ENCODE results near the gene SPRED2. TPM values are rescaled to one million over a fixed set of nuclear protein-coding genes. Genes with fewer than 3 reads are reported as not detected.

The SPRED2 gene
- total and polyA plus RNA-seq, 2 of the 8 experiments (the other 6 are each of a cell fraction or from before 2014, with no cell fraction given) = 15.3 to 22.5 TPM

DNA sequence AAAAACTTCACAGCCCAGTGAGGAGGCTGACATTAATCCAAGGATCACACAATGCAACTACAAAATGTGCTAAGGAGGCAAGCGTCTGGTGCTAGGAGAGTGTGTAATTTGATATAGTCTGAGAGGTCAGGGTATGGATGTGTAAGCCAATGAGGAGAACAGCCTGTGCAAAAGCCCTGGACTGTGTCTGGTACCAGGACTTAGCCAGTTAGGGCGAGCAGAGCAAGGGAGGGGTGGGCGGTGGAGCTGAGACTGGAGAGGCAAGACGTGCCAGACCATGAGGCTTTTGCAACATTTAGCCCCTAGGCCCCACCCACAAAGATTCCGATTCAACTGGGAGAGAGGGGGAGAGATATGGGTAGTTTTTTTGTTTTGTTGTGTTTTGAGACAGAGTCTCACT lies 33.5 kb upstream of the SPRED2 start:
- no peak overlapping the region for H3K18ac ChIP-seq (ENCODE audit: extremely low read depth, low read length)
- FAIRE-seq (no peak), DNase-seq (ENCODE audit: low read depth in 1 of 2, low spot score in 2 of 2) (no peak)
- no peak overlapping the region for H2BK12ac ChIP-seq (ENCODE audit: low read depth, low read length)
- no peaks in the 10 kb centered on the region for H3K79me2 ChIP-seq (ENCODE audit: control insufficient read depth in 1 of 2, insufficient read depth in 2 of 2, low read length in 2 of 2)
- H3K23me2 ChIP-seq (ENCODE audit: low read depth, low read length) = no peaks in the 10 kb centered on the region
- H3K27me3 ChIP-seq (replicated peaks in 1 of 4; ENCODE audit: control insufficient read depth in 3 of 4, extremely low read depth in 1 of 4, insufficient read depth in 3 of 4, low read length in 3 of 4) = no peaks in the 10 kb centered on the region
- H3K36me3 ChIP-seq (ENCODE audit: control insufficient read depth in 2 of 4, insufficient read depth in 4 of 4, low read length in 3 of 4) = no peaks in the 10 kb centered on the region
- no peak overlapping the region for H3K14ac ChIP-seq (ENCODE audit: insufficient read length)
- no peak overlapping the region for H3K4ac ChIP-seq (replicated peaks; ENCODE audit: insufficient read length, low read depth, low read length)
- H2BK5ac ChIP-seq (ENCODE audit: low read depth, low read length) = no peak overlapping the region
- H3K56ac ChIP-seq (replicated peaks; ENCODE audit: insufficient read length, low read depth, low read length) = no peak overlapping the region
- CTCF ChIA-PET (ENCODE audit: partially characterized antibody) = no interaction called here
- no peak overlapping the region for H4K91ac ChIP-seq (replicated peaks; ENCODE audit: insufficient read length, low read length)
- no peak overlapping the region for H3K27ac ChIP-seq (ENCODE audit: low read depth, low read length)
- no peak overlapping the region for H3K4me3 ChIP-seq (ENCODE audit: extremely low read depth in 1 of 4, insufficient read depth in 2 of 4, low read depth in 3 of 4, low read length in 4 of 4)
- no peak overlapping the region for H2BK20ac ChIP-seq (ENCODE audit: low read length)
- H3K23ac ChIP-seq (ENCODE audit: insufficient read length) = no peak overlapping the region
- no peak overlapping the region for H3K9ac ChIP-seq (replicated peaks in 1 of 4; ENCODE audit: extremely low read depth in 1 of 4, low read depth in 3 of 4, low read length in 3 of 4)
- no peak overlapping the region for H2AK5ac ChIP-seq (ENCODE audit: low read depth, low read length)
- H3K9me3 ChIP-seq (ENCODE audit: insufficient read depth in 2 of 2, low read depth in 1 of 2, low read length in 1 of 2) = no peaks in the 10 kb centered on the region
- H2AFZ ChIP-seq (ENCODE audit: low read length) = no peak overlapping the region; the same call in 1 of the 2 replicates
- no peaks in the 10 kb centered on the region for H3K79me1 ChIP-seq (ENCODE audit: low read depth, low read length)
- H3K4me2 ChIP-seq (ENCODE audit: insufficient read depth in 1 of 2, low read depth in 2 of 2, low read length in 2 of 2) = no peak overlapping the region
- H2BK120ac ChIP-seq (replicated peaks; ENCODE audit: low read depth, low read length) = no peak overlapping the region
- no peak overlapping the region for H4K8ac ChIP-seq (ENCODE audit: extremely low read depth, insufficient read depth, low read length)
- no peak overlapping the region for H2BK15ac ChIP-seq (ENCODE audit: low read length)
- no peaks in the 10 kb centered on the region for H3K4me1 ChIP-seq (replicated peaks in 1 of 4; ENCODE audit: control insufficient read depth in 3 of 4, insufficient read depth in 4 of 4, low read length in 3 of 4)
- POLR2A ChIA-PET (ENCODE audit: partially characterized antibody) = no interaction called here
- WGBS, 2 experiments (ENCODE audit: extremely low coverage in 1 of 2, insufficient coverage in 1 of 2, insufficient read length in 1 of 2, insufficient replicate concordance in 2 of 2, low coverage in 1 of 2, low lambda C conversion rate in 2 of 2, missing lambda C conversion rate in 1 of 2) = 74% methylated on average over 5 of the region's 5 CpGs; no CpG with 5 or more reads in 1 of the 2 experiments
- no peak overlapping the region for H4K5ac ChIP-seq (ENCODE audit: insufficient read length, low read depth, low read length)
- H4K20me1 ChIP-seq (replicated peaks in 1 of 2; ENCODE audit: control insufficient read depth in 1 of 2, insufficient read depth in 2 of 2, low read length in 2 of 2) = no peaks in the 10 kb centered on the region
- TF ChIP-seq PHF8 (conservative IDR thresholded peaks at IDR 0.05; ENCODE audit: low read depth, low read length) (no peak), POLR2AphosphoS5 (IDR thresholded peaks at IDR 0.05; ENCODE audit: low read depth, low read length) (no peak), TBP (IDR thresholded peaks at IDR 0.05; ENCODE audit: low read depth, low read length) (no peak), TCF12 (IDR thresholded peaks at IDR 0.05; ENCODE audit: low read depth, low read length) (no peak), SIX5 (IDR thresholded peaks at IDR 0.05; ENCODE audit: low read depth, low read length) (no peak), KDM5A (IDR thresholded peaks at IDR 0.05; ENCODE audit: low read length) (no peak), HDAC2 (IDR thresholded peaks at IDR 0.05; ENCODE audit: borderline replicate concordance in 1 of 2, low read depth in 2 of 2, low read length in 2 of 2) (no peak), KDM4A (IDR thresholded peaks at IDR 0.05; ENCODE audit: low read depth, low read length, severe bottlenecking) (no peak), EP300 (IDR thresholded peaks at IDR 0.05; ENCODE audit: borderline replicate concordance in 1 of 2, low read depth in 2 of 2, low read length in 2 of 2) (no peak), RBBP5 (IDR thresholded peaks at IDR 0.05; ENCODE audit: borderline replicate concordance, low read depth, low read length) (no peak), TAF7 (optimal IDR thresholded peaks at IDR 0.05; ENCODE audit: borderline replicate concordance, low read depth, low read length) (no peak), KDM1A (IDR thresholded peaks at IDR 0.05; ENCODE audit: borderline replicate concordance, low read length) (no peak)
- TF ChIP-seq, protein P1, sequence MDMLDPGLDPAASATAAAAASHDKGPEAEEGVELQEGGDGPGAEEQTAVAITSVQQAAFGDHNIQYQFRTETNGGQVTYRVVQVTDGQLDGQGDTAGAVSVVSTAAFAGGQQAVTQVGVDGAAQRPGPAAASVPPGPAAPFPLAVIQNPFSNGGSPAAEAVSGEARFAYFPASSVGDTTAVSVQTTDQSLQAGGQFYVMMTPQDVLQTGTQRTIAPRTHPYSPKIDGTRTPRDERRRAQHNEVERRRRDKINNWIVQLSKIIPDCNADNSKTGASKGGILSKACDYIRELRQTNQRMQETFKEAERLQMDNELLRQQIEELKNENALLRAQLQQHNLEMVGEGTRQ (IDR thresholded peaks at IDR 0.05; ENCODE audit: low read length) = no peak

Data from H1 (cell line).